NCI-H1092 treated with DMSO at 0.1 percent for 48 hours (cell line): ENCODE measurements around the gene LMAN2.
"Not testable (repeated sequence)": the region's sequence is repeated elsewhere in the genome, so short reads cannot be mapped to it uniquely, and the experiment has no call there.

Source experiments
- DNase-seq: peaks from one replicate; lab custom pipeline; 2025; lab: John Stamatoyannopoulos, UW

The LMAN2 gene

GRCh38 chr5:177346820-177347219 is 4.6 kb downstream of the LMAN2 start:
- no peak for DNase-seq

GRCh38 chr5:177344891-177345290 is 6.6 kb downstream of the LMAN2 start:
- no peak for DNase-seq

GRCh38 chr5:177343777-177344176 is 7.7 kb downstream of the LMAN2 start:
- no peak for DNase-seq

GRCh38 chr5:177343000-177343399 is 8.5 kb downstream of the LMAN2 start:
- not testable (repeated sequence) for DNase-seq

- DNase-seq, result no peak
These were observed 12.3 kb downstream of the LMAN2 start for GRCh38 chr5:177339107-177339638.

GRCh38 chr5:177338251-177339106 is 13.0 kb downstream of the LMAN2 start:
- DNase-seq, result no peak

- no peak for DNase-seq
These were observed 14.6 kb downstream of the LMAN2 start for GRCh38 chr5:177336603-177337494.

GRCh38 chr5:177336112-177336511 is 15.4 kb downstream of the LMAN2 start:
- no peak for DNase-seq

- no peak for DNase-seq
These were observed 15.8 kb downstream of the LMAN2 start for GRCh38 chr5:177335701-177336065.

- DNase-seq, result no peak
These were observed 16.4 kb downstream of the LMAN2 start for GRCh38 chr5:177334781-177335700.

GRCh38 chr5:177334155-177334551 is 17.3 kb downstream of the LMAN2 start:
- DNase-seq, result no peak

GRCh38 chr5:177333420-177334154 is 17.9 kb downstream of the LMAN2 start:
- DNase-seq, result no peak

GRCh38 chr5:177332896-177333260 is 18.6 kb downstream of the LMAN2 start:
- no peak for DNase-seq

GRCh38 chr5:177332031-177332895 is 19.2 kb downstream of the LMAN2 start:
- DNase-seq, result no peak

- no peak for DNase-seq
These were observed 20.3 kb downstream of the LMAN2 start for GRCh38 chr5:177330991-177331842.

GRCh38 chr5:177329883-177330282 is 21.6 kb downstream of the LMAN2 start:
- DNase-seq, result no peak

- no peak for DNase-seq
These were observed 22.8 kb downstream of the LMAN2 start for GRCh38 chr5:177328545-177329231.
